Right lobe of liver (tissue), 4 donors: ENCODE results near the gene SLC9C1.

Source experiments
- CTCF ChIP-seq, 4 donors: fragments of 200-600 bp in 3 of 4; fragments of 450-650 bp in 1 of 4; IDR thresholded peaks; one replicate each; pipeline versions ENCODE4 v1.5.1 to v1.8.0; 2016 to 2022; ENCODE audit warnings: antibody characterized with exemption in 4 of 4, mild to moderate bottlenecking in 2 of 4
- POLR2A ChIP-seq: fragments of 450-650 bp; IDR thresholded peaks from one replicate; pipeline ENCODE4 v1.6.1; 2017; ENCODE audit warnings: antibody characterized with exemption, mild to moderate bottlenecking
- donor health status: DM: no; HTN: no; CAD: no.
- donor health status: DM: no; HTN: no; CAD: no.
- donor health status: DM: no; HTN: yes; CAD: no.

GRCh38 chr3:112143689-112144088 lies 150.3 kb downstream of the SLC9C1 start:
- no peak for TF ChIP-seq CTCF (IDR thresholded peaks at IDR 0.05)
- TF ChIP-seq POLR2A, result no peak
